Upper lobe of left lung (tissue), 6 donors: ENCODE measurements around the gene RCAN3. TPM values are rescaled to one million over a fixed set of nuclear protein-coding genes. Genes with fewer than 3 reads are reported as not detected.
A peak's percentile ranks its signal among the peaks of the same experiment; 100 is the strongest.
"Not testable (repeated sequence)": the region's sequence is repeated elsewhere in the genome, so short reads cannot be mapped to it uniquely, and the experiment has no call there.

Source experiments
- ATAC-seq, 2 donors: fragments of 200-7000 bp; cut with Tn5 transposase; one replicate each; pipeline ENCODE4 v1.9.1; 2022; ENCODE audit warnings: mild to moderate bottlenecking in 2 of 2, moderate library complexity in 2 of 2; ENCODE audit not compliant: low FRiP score in 2 of 2
- DNase-seq, 2 donors: peaks; one replicate each; pipeline ENCODE4 v3.0.0-alpha.2; 2019 to 2020
- H3K27ac ChIP-seq, 4 donors: fragments of 200-600 bp; sonication (generic); one replicate each; pipeline ENCODE4 v1.5.1; 2016 to 2019
- H3K27me3 ChIP-seq, 4 donors: fragments of 200-600 bp; sonication (generic); one replicate each; pipeline ENCODE4 v1.5.1; 2017 to 2019
- H3K36me3 ChIP-seq, 4 donors: fragments of 200-600 bp; sonication (generic); one replicate each; pipeline ENCODE4 v1.5.1; 2016 to 2019
- H3K4me1 ChIP-seq, 4 donors: fragments of 200-600 bp; sonication (generic); one replicate each; pipeline ENCODE4 v1.5.1; 2018 to 2019
- H3K4me3 ChIP-seq, 4 donors: fragments of 200-600 bp; sonication (generic); one replicate each; pipeline ENCODE4 v1.5.1; 2017 to 2019; ENCODE audit warnings: mild to moderate bottlenecking in 2 of 4, moderate library complexity in 1 of 4
- H3K9me3 ChIP-seq, 4 donors: fragments of 200-600 bp; sonication (generic); one replicate each; pipeline ENCODE4 v1.5.1; 2018 to 2019
- CTCF ChIP-seq, 6 experiments: fragments of 450-650 bp in 4 of 6; fragments of 200-600 bp in 2 of 6; sonication (generic) in 2 of 6; IDR thresholded peaks; one replicate each; pipeline ENCODE4 v1.5.1; 2016 to 2019; ENCODE audit warnings: antibody characterized with exemption in 6 of 6
- EP300 ChIP-seq, 4 donors: sonication (generic); formaldehyde crosslinking; IDR thresholded peaks; one replicate each; pipeline ENCODE4 v1.5.1; 2017; ENCODE audit warnings: antibody characterized with exemption in 4 of 4, control low read depth in 2 of 4
- POLR2A ChIP-seq, 4 donors: fragments of 450-650 bp; IDR thresholded peaks; one replicate each; pipeline ENCODE4 v1.5.1; 2016 to 2017; ENCODE audit warnings: antibody characterized with exemption in 4 of 4, mild to moderate bottlenecking in 2 of 4
- POLR2AphosphoS5 ChIP-seq, 2 donors: sonication (generic); formaldehyde crosslinking; IDR thresholded peaks; one replicate each; pipeline ENCODE4 v1.5.1; 2017; ENCODE audit warnings: antibody characterized with exemption in 2 of 2
- WGBS, 2 donors: methylation state at CpG; one replicate each; pipeline ENCODE4 v1.1.5; 2017 to 2018; 5-methylcytosine and 5-hydroxymethylcytosine counted together
- total RNA-seq, 6 donors: library from RNA; depleted of rRNA in 4 of 6; stranded (reverse); fragments of >200 nt in 4 of 6; gene quantifications; one replicate each; pipeline versions ENCODE4 v1.1.0 to v1.2.1, GENCODE V29; 2016 to 2021
- donor health status: DM: no; HTN: no; CAD: no; lungs with moderate emphysema.
- donor health status: DM: no; HTN: yes; CAD: no; lungs with severe emphysema.

Gene RCAN3
- total RNA-seq, 6 donors from 2014 or later, result 13.6 to 35.5 (median 18.6) TPM

GRCh38 chr1:24506691-24507381 lies 4.2 kb downstream of the RCAN3 start:
- no peak for DNase-seq
- Histone ChIP-seq H3K4me3 (no peak overlapping the region), H3K36me3 (no peaks in the 10 kb centered on the region), H3K9me3 (no peaks in the 10 kb centered on the region), H3K27ac (peak overlapping the region in 1 of 4 donors; percentile 25), H3K27me3 (no peaks in the 10 kb centered on the region), H3K4me1 (peaks cover 0 to 17% (median 5%) of the 10 kb centered on the region in 4 donors)
- TF ChIP-seq CTCF (IDR thresholded peaks at IDR 0.05) (no peak), POLR2A (IDR thresholded peaks at IDR 0.05) (no peak), EP300 (IDR thresholded peaks at IDR 0.05) (no peak), POLR2AphosphoS5 (IDR thresholded peaks at IDR 0.05) (no peak)
- WGBS, 2 donors, result 75 to 80% methylated on average over 5 of the region's 5 CpGs
- ATAC-seq, result no peak

- TF ChIP-seq POLR2A (IDR thresholded peaks at IDR 0.05), result no peak
- TF ChIP-seq EP300 (IDR thresholded peaks at IDR 0.05), result no peak
- no peak for TF ChIP-seq CTCF (IDR thresholded peaks at IDR 0.05)
- Histone ChIP-seq H3K4me3 (no peak overlapping the region), H3K27ac (peak overlapping the region in 1 of 4 donors; percentile 25), H3K27me3 (no peaks in the 10 kb centered on the region), H3K9me3 (no peaks in the 10 kb centered on the region), H3K4me1 (peaks cover 0 to 17% (median 3%) of the 10 kb centered on the region in 4 donors), H3K36me3 (no peaks in the 10 kb centered on the region)
- DNase-seq, result no peak
- ATAC-seq, result no peak
- 90 to 94% methylated on average over 5 of the region's 5 CpGs for WGBS, 2 donors
Measured at GRCh38 chr1:24507405-24507804, 4.8 kb downstream of the RCAN3 start.

- ATAC-seq (no peak), DNase-seq (no peak)
- Histone ChIP-seq H3K4me1 (peaks cover 0 to 5% (median 0%) of the 10 kb centered on the region in 4 donors), H3K4me3 (no peak overlapping the region), H3K36me3 (no peaks in the 10 kb centered on the region), H3K27me3 (no peaks in the 10 kb centered on the region), H3K27ac (no peak overlapping the region), H3K9me3 (no peaks in the 10 kb centered on the region)
- no peak for TF ChIP-seq POLR2AphosphoS5 (IDR thresholded peaks at IDR 0.05)
- no peak for TF ChIP-seq CTCF (IDR thresholded peaks at IDR 0.05)
- TF ChIP-seq POLR2A (IDR thresholded peaks at IDR 0.05), result no peak
- TF ChIP-seq EP300 (IDR thresholded peaks at IDR 0.05), result no peak
- 92% methylated on average over 5 of the region's 5 CpGs for WGBS, 2 donors
Measured at GRCh38 chr1:24508911-24509310, 6.3 kb downstream of the RCAN3 start.

- no peak overlapping the region for H3K27ac ChIP-seq
- TF ChIP-seq EP300 (IDR thresholded peaks at IDR 0.05) (no peak), CTCF (IDR thresholded peaks at IDR 0.05) (no peak), POLR2AphosphoS5 (IDR thresholded peaks at IDR 0.05) (no peak), POLR2A (IDR thresholded peaks at IDR 0.05) (no peak)
- 65 to 67% methylated on average over 2 of the region's 2 CpGs for WGBS, 2 donors
- no peaks in the 10 kb centered on the region for H3K4me1 ChIP-seq
- H3K27me3 ChIP-seq, result no peaks in the 10 kb centered on the region
- no peaks in the 10 kb centered on the region for H3K9me3 ChIP-seq
- no peaks in the 10 kb centered on the region for H3K36me3 ChIP-seq
- DNase-seq (no peak), ATAC-seq (no peak)
- H3K4me3 ChIP-seq, result no peak overlapping the region
Measured at GRCh38 chr1:24513706-24514105, 11.1 kb downstream of the RCAN3 start.

- no peak for TF ChIP-seq CTCF (IDR thresholded peaks at IDR 0.05)
- no peak for TF ChIP-seq POLR2AphosphoS5 (IDR thresholded peaks at IDR 0.05)
- no peak for TF ChIP-seq EP300 (IDR thresholded peaks at IDR 0.05)
- TF ChIP-seq POLR2A (IDR thresholded peaks at IDR 0.05), result no peak
Measured at GRCh38 chr1:24514946-24515345, 12.3 kb downstream of the RCAN3 start.

GRCh38 chr1:24515671-24516209 lies 13.1 kb downstream of the RCAN3 start:
- not testable (repeated sequence) for ATAC-seq, H3K9me3 ChIP-seq, H3K27me3 ChIP-seq, H3K36me3 ChIP-seq, H3K4me3 ChIP-seq, H3K4me1 ChIP-seq, H3K27ac ChIP-seq
- 91 to 93% methylated on average over 14 of the region's 14 CpGs for WGBS, 2 donors
- DNase-seq, result peak in 1 of 2 donors; percentile 28

More at GRCh38 chr1:24514946-24515345, 12.3 kb downstream of the RCAN3 start:
- ATAC-seq, result no peak
- WGBS, 2 donors, result 92 to 96% methylated on average over 5 of the region's 5 CpGs
- no peaks in the 10 kb centered on the region for H3K4me1 ChIP-seq
- no peak overlapping the region for H3K4me3 ChIP-seq
- no peaks in the 10 kb centered on the region for H3K36me3 ChIP-seq
- H3K27me3 ChIP-seq, result no peaks in the 10 kb centered on the region
- no peak overlapping the region for H3K27ac ChIP-seq
- DNase-seq, result no peak
- no peaks in the 10 kb centered on the region for H3K9me3 ChIP-seq
